Left ventricle myocardium inferior (tissue), 1 donor: ENCODE data around the gene FAM32A. TPM values are rescaled to one million over a fixed set of nuclear protein-coding genes. Genes with fewer than 3 reads are reported as not detected.

ENCODE experiments used
- DNase-seq: peaks from one replicate; pipeline ENCODE4 v3.0.0-alpha.2; 2020
- H3K27ac ChIP-seq: fragments of 200-600 bp; replicated peaks from 2 replicates; pipeline ENCODE4 v1.8.0; 2021
- H3K27me3 ChIP-seq: fragments of 200-600 bp; 2 replicates; pipeline ENCODE4 v1.8.0; 2021; ENCODE audit warnings: low read depth
- H3K36me3 ChIP-seq: fragments of 200-600 bp; 2 replicates; pipeline ENCODE4 v1.8.0; 2021
- H3K4me1 ChIP-seq: fragments of 200-600 bp; 2 replicates; pipeline ENCODE4 v1.8.0; 2021
- H3K4me3 ChIP-seq: fragments of 200-600 bp; 2 replicates; pipeline ENCODE4 v1.8.0; 2021; ENCODE audit warnings: mild to moderate bottlenecking, moderate library complexity
- H3K9me3 ChIP-seq: fragments of 200-600 bp; replicated peaks from 2 replicates; pipeline ENCODE4 v1.8.0; 2021
- intact Hi-C: fragments of 100-400 bp; cut with micrococcal nuclease; formaldehyde crosslinking; loops from one replicate; pipeline ENCODE4 v1.11.0; 2022
- total RNA-seq: library from RNA; stranded (reverse); fragmentation: NEBNext Ultra II Directional; extraction: Animal tissue kit (Norgen Biotek cat#: 25700); gene quantifications from one replicate; pipeline ENCODE4 v1.2.1, GENCODE V29; 2021
- TF ChIP-seq, protein P1 (sequence below): fragments of 200-600 bp; IDR thresholded peaks from 2 replicates; pipeline ENCODE4 v1.8.0; 2021; ENCODE audit warnings: antibody characterized with exemption, mild to moderate bottlenecking, borderline replicate concordance
- donor health status: DM: no; HTN: yes; CAD: no; lungs with severe emphysema.

Gene FAM32A
- total RNA-seq, 1 donor from 2014 or later = 34.3 TPM

DNA sequence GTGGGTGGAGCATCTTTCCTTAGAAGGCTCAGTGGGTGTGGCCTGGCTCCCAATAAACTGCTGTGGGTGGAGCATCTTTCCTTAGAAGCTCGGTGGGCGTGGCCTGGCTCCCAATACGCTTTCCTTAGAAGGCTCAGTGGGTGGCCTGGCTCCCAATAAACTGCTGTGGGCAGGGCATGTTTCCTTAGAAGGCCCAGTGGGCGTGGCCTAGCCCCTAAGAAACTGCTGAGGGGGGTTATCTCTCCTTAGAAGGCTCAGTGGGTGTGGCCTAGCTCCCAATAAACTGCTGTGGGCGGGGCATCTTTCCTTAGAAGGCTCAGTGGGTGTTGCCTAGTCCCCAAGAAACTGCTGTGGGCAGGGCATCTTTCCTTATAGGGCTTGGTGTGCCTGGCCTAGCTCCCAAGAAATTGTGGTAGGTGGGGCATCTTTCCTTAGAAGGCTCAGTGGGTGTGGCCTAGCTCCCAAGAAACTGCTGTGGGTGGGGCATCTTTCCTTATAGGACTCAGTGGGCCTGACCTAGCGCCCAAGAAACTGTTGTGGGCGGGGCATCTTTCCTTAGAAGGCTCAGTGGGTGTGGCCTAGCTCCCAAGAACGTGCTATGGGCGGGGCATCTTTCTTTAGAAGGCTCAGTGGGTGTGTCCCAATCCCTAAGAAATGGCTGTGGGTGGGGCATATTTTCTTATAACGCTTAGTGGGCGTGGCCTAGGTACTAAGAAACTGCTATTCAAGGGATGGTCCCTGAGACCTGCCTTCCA lies 31.5 kb upstream of the FAM32A start:
- no peak for DNase-seq
- no peak overlapping the region for H3K4me3 ChIP-seq
- TF ChIP-seq, protein P1, sequence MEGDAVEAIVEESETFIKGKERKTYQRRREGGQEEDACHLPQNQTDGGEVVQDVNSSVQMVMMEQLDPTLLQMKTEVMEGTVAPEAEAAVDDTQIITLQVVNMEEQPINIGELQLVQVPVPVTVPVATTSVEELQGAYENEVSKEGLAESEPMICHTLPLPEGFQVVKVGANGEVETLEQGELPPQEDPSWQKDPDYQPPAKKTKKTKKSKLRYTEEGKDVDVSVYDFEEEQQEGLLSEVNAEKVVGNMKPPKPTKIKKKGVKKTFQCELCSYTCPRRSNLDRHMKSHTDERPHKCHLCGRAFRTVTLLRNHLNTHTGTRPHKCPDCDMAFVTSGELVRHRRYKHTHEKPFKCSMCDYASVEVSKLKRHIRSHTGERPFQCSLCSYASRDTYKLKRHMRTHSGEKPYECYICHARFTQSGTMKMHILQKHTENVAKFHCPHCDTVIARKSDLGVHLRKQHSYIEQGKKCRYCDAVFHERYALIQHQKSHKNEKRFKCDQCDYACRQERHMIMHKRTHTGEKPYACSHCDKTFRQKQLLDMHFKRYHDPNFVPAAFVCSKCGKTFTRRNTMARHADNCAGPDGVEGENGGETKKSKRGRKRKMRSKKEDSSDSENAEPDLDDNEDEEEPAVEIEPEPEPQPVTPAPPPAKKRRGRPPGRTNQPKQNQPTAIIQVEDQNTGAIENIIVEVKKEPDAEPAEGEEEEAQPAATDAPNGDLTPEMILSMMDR = no peak
- no peaks in the 10 kb centered on the region for H3K4me1 ChIP-seq
- no peaks in the 10 kb centered on the region for H3K9me3 ChIP-seq
- H3K27ac ChIP-seq = no peak overlapping the region
- intact Hi-C loops = no loop called here
- H3K36me3 ChIP-seq = no peaks in the 10 kb centered on the region
- H3K27me3 ChIP-seq = peaks cover 18% of the 10 kb centered on the region

- DNase-seq = no peak
- Histone ChIP-seq H3K4me1 (no peaks in the 10 kb centered on the region), H3K4me3 (no peak overlapping the region), H3K9me3 (no peaks in the 10 kb centered on the region), H3K27me3 (peaks cover 18% of the 10 kb centered on the region), H3K36me3 (no peaks in the 10 kb centered on the region), H3K27ac (no peak overlapping the region)
- TF ChIP-seq, protein P1 = no peak
- intact Hi-C loops = no loop called here
These were observed 30.7 kb upstream of the FAM32A start for GRCh38 chr19:16154557-16154956.

- Histone ChIP-seq H3K27ac (no peak overlapping the region), H3K9me3 (no peaks in the 10 kb centered on the region), H3K4me1 (no peaks in the 10 kb centered on the region), H3K4me3 (no peak overlapping the region), H3K27me3 (peaks cover 18% of the 10 kb centered on the region), H3K36me3 (no peaks in the 10 kb centered on the region)
- intact Hi-C loops = no loop called here
- TF ChIP-seq, protein P1 = no peak
- no peak for DNase-seq
These were observed 30.1 kb upstream of the FAM32A start for GRCh38 chr19:16155128-16155527.

- no peaks in the 10 kb centered on the region for H3K4me1 ChIP-seq
- no peaks in the 10 kb centered on the region for H3K9me3 ChIP-seq
- TF ChIP-seq, protein P1 = no peak
- H3K27ac ChIP-seq = no peak overlapping the region
- no peak overlapping the region for H3K4me3 ChIP-seq
- H3K36me3 ChIP-seq = no peaks in the 10 kb centered on the region
- H3K27me3 ChIP-seq = peaks cover 18% of the 10 kb centered on the region
- intact Hi-C loops = no loop called here
- no peak for DNase-seq
These were observed 28.3 kb upstream of the FAM32A start for GRCh38 chr19:16156904-16157303.

GRCh38 chr19:16157601-16158000 lies 27.6 kb upstream of the FAM32A start:
- Histone ChIP-seq H3K36me3 (no peaks in the 10 kb centered on the region), H3K27ac (no peak overlapping the region), H3K4me3 (no peak overlapping the region), H3K9me3 (no peaks in the 10 kb centered on the region), H3K4me1 (no peaks in the 10 kb centered on the region), H3K27me3 (peaks cover 18% of the 10 kb centered on the region)
- TF ChIP-seq, protein P1 = no peak
- no peak for DNase-seq
- intact Hi-C loops = no loop called here
